Panc1 (cell line): ENCODE data around the gene ATXN2. TPM values are rescaled to one million over a fixed set of nuclear protein-coding genes. Genes with fewer than 3 reads are reported as not detected.

Source experiments
- ATAC-seq: fragments of 200-7000 bp; cut with Tn5 transposase; 2 replicates; pipeline ENCODE4 v1.9.1; 2020; ENCODE audit warnings: mild to moderate bottlenecking, moderate library complexity
- BruUV-seq: library from RNA; stranded (reverse); fragments of 400-500 nt; replicated peaks from 2 replicates; lab custom pipeline; 2021; lab: Mats Ljungman, UMichigan
- CTCF ChIA-PET: fragments of 300-600 bp; sonication (Branson Sonifier 250); formaldehyde crosslinking; loops from one replicate; lab custom pipeline; 2022; ENCODE audit warnings: antibody characterized with exemption; lab: Charles Lee
- POLR2A ChIA-PET: fragments of 300-600 bp; sonication (Branson Sonifier 250); formaldehyde crosslinking; loops from one replicate; lab custom pipeline; 2022; ENCODE audit warnings: antibody characterized with exemption; lab: Charles Lee
- DNase-seq: peaks from one replicate; pipeline ENCODE4 v3.0.0-alpha.2; 2010; ENCODE audit warnings: low read depth, low spot score
- H3K27ac ChIP-seq: 2 replicates; pipeline ENCODE4 v1.5.1; 2011; ENCODE audit warnings: mild to moderate bottlenecking, low read length, inconsistent platforms
- H3K27me3 ChIP-seq: fragments of 200-500 bp; sonication (Bioruptor generic); 2 replicates; pipeline ENCODE4 v1.6.0; 2014; ENCODE audit warnings: low read length, inconsistent platforms; ENCODE audit not compliant: control insufficient read depth, insufficient read depth
- H3K36me3 ChIP-seq: fragments of 200-500 bp; sonication (Bioruptor generic); 2 replicates; pipeline ENCODE4 v1.5.1; 2014; ENCODE audit warnings: inconsistent platforms, mild to moderate bottlenecking, low read length, moderate library complexity; ENCODE audit not compliant: control insufficient read depth, insufficient read depth
- H3K4me1 ChIP-seq: 2 replicates; pipeline ENCODE4 v1.5.1; 2011; ENCODE audit warnings: inconsistent platforms, mild to moderate bottlenecking, low read length, moderate library complexity; ENCODE audit not compliant: control insufficient read depth, insufficient read depth
- H3K4me3 ChIP-seq, 2 experiments: 2 replicates each; pipeline ENCODE4 v1.5.1; 2011 to 2012; ENCODE audit warnings: low read depth in 2 of 2, low read length in 2 of 2, mild to moderate bottlenecking in 2 of 2, inconsistent platforms in 1 of 2, moderate library complexity in 1 of 2
- H3K9me3 ChIP-seq: fragments of 200-500 bp; sonication (Bioruptor generic); 2 replicates; pipeline ENCODE4 v1.5.1; 2014; ENCODE audit warnings: low read depth, mild to moderate bottlenecking, inconsistent platforms, low read length, moderate library complexity; ENCODE audit not compliant: control insufficient read depth, insufficient read depth
- CTCF ChIP-seq: fragments of 450-650 bp; IDR thresholded peaks from 2 replicates; pipeline ENCODE4 v1.5.1; 2017; ENCODE audit warnings: mild to moderate bottlenecking
- POLR2AphosphoS5 ChIP-seq: IDR thresholded peaks from 2 replicates; pipeline ENCODE4 v1.6.1; 2012; ENCODE audit warnings: mild to moderate bottlenecking, low read depth, low read length, moderate library complexity
- REST ChIP-seq, 2 experiments: IDR thresholded peaks; 2 replicates each; pipeline ENCODE4 v1.6.1; 2011 to 2012; ENCODE audit warnings: low read depth in 2 of 2, control low read depth in 1 of 2, low read length in 1 of 2, mild to moderate bottlenecking in 1 of 2, moderate library complexity in 1 of 2; ENCODE audit not compliant: insufficient read depth in 1 of 2
- SIN3A ChIP-seq: IDR thresholded peaks from 2 replicates; pipeline ENCODE4 v1.6.1; 2012; ENCODE audit warnings: low read depth, mild to moderate bottlenecking, low read length, moderate library complexity, borderline replicate concordance; ENCODE audit not compliant: insufficient read depth
- TCF7L2 ChIP-seq: IDR thresholded peaks from 2 replicates; pipeline ENCODE4 v1.6.1; 2011; ENCODE audit warnings: mild to moderate bottlenecking, low read depth, low read length, inconsistent platforms
- in situ Hi-C: cut with HindIII; loops from 2 replicates; pipeline ENCODE4 v1.10.0; 2016; ENCODE audit warnings: low sequenced_read_pairs, low pct_unique_long_range_greater_than_20kb
- intact Hi-C: fragments of 100-400 bp; cut with micrococcal nuclease; formaldehyde crosslinking; loops from one replicate; pipeline ENCODE4 v1.10.0; 2022; ENCODE audit not compliant: unreplicated experiment
- total RNA-seq: library from RNA; stranded (reverse); gene quantifications from one replicate; pipeline ENCODE4 v1.2.1, GENCODE V29; 2021; ENCODE audit not compliant: unreplicated experiment

Gene ATXN2
- total RNA-seq, 1 experiment from 2014 or later, result 77.6 TPM

GRCh38 chr12:111471236-111471635 is 127.9 kb downstream of the ATXN2 start:
- in situ Hi-C loops, result no loop called here
- CTCF ChIA-PET, result no interaction called here
- H3K36me3 ChIP-seq, result peaks cover 17% of the 10 kb centered on the region
- DNase-seq, result no peak
- no peaks in the 10 kb centered on the region for H3K27me3 ChIP-seq
- TF ChIP-seq TCF7L2, result no peak
- TF ChIP-seq SIN3A, result no peak
- TF ChIP-seq POLR2AphosphoS5, result no peak
- TF ChIP-seq CTCF, result no peak
- TF ChIP-seq REST (IDR thresholded peaks at IDR 0.05; ENCODE audit: insufficient read depth in 1 of 2, low read depth in 2 of 2, low read length in 1 of 2), result no peak
- no TSS peak for BruUV-seq
- no peak overlapping the region for H3K27ac ChIP-seq
- no peaks in the 10 kb centered on the region for H3K9me3 ChIP-seq
- no peaks in the 10 kb centered on the region for H3K4me1 ChIP-seq
- no peak overlapping the region for H3K4me3 ChIP-seq
- POLR2A ChIA-PET, result no interaction called here
- intact Hi-C loops, result no loop called here
- no peak for ATAC-seq

- peaks cover 20% of the 10 kb centered on the region; the same call in 1 of the 2 replicates for H3K36me3 ChIP-seq
- no TSS peak for BruUV-seq
- no peak for ATAC-seq
These were observed 129.7 kb downstream of the ATXN2 start for GRCh38 chr12:111469401-111469800.

More at GRCh38 chr12:111469401-111469800, 129.7 kb downstream of the ATXN2 start:
- intact Hi-C loops (no loop called here), in situ Hi-C loops (no loop called here)
- H3K27ac ChIP-seq, result no peak overlapping the region
- CTCF ChIA-PET, result no interaction called here
- no peak overlapping the region for H3K4me3 ChIP-seq
- H3K4me1 ChIP-seq, result no peaks in the 10 kb centered on the region
- POLR2A ChIA-PET, result no interaction called here
- H3K27me3 ChIP-seq, result no peaks in the 10 kb centered on the region
- TF ChIP-seq TCF7L2 (no peak), REST (IDR thresholded peaks at IDR 0.05; ENCODE audit: insufficient read depth in 1 of 2, low read depth in 2 of 2, low read length in 1 of 2) (no peak), CTCF (no peak), POLR2AphosphoS5 (no peak), SIN3A (no peak)
- no peak for DNase-seq
- no peaks in the 10 kb centered on the region for H3K9me3 ChIP-seq
